Measurements from ENCODE around the gene COL4A5.

Gene COL4A5

DNA sequence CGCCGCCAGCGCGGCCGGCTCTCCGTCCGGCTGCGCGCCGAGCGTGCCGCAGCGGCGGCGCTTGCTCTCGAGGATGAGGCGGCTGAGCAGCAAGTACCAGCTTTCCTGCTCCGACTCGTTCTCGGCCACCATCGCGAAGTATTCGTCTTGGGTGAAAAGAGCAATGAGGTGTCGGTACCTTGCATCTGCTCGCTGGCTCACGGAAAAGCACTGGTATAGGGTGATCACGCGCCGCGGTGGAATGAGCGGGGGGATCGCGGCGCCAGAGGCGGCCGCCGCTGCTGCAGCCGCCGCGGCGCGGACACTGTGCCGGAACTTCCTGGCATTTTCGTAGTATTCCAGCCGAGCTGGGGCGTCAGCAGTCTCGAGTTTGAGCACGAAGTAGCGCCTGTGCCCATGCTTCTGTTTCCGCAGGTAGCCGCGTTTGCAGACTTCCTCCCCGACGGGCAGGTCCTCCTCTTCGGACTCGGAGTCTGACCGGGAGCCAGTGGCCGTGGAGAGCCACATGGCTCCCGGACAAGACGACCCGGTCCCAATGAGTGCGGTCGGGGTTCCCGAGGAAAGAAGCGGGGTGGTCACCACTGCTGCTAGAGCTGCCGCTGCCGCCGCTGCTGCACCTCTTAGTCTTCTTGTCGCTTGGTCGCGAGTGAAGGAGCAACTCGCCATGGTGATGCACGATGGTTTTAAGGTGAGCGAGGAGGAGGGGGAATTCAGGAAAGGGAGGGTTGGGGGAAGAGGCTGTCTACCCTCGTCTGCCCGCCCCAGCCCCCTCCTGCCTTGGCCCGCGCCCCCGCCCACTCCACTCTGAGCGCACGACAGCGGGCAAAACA lies 296.3 kb downstream of the COL4A5 start:
- DNase-seq (ENCODE audit: low read depth, low spot score) = no peak
- H3K27ac ChIP-seq = no peak overlapping the region

GRCh38 chrX:108736509-108737479 lies 297.2 kb downstream of the COL4A5 start, which contains the start of gene IRS4:
Gene IRS4 (minus strand): TSS chrX:108736563.
- DNase-seq (ENCODE audit: low read depth, low spot score) = no peak
- H3K27ac ChIP-seq = no peak within 1 kb of the TSS

- no peak overlapping the region for H3K27ac ChIP-seq
- no peak for DNase-seq (ENCODE audit: low read depth, low spot score)
Observed at GRCh38 chrX:108737754-108738153, 298.1 kb downstream of the COL4A5 start.

DNA sequence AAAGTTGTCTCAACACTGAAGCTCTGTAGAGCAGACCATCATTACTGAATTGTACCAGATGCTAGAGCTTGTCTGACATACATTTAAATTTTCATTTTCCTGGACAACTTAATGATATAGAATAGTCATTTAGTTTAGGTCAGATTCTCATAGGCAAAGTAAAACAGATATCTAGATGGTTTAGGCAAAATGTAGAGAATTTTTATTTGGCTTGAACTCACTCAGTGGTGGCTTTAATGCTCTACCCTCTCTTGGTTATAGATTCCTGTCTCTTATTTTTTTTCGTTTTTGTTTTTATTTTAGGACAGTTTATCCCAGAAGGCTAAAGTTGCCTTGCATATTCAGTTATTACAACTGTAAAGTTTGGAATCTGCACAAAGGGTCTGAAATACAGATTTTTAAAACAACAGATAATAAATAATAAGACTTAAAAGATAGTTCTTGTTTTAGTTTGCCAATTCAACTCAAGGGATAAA lies 300.7 kb downstream of the COL4A5 start:
- no peak overlapping the region for H3K27ac ChIP-seq
- no peak for DNase-seq (ENCODE audit: low read depth, low spot score)
